ENCODE data around the gene ZBTB24. TPM values are rescaled to one million over a fixed set of nuclear protein-coding genes. Genes with fewer than 3 reads are reported as not detected.
"Not testable (repeated sequence)": the region's sequence is repeated elsewhere in the genome, so short reads cannot be mapped to it uniquely, and the experiment has no call there.

Gene ZBTB24
- total RNA-seq, 2 experiments from 2014 or later = 6.9 to 7.4 TPM

DNA sequence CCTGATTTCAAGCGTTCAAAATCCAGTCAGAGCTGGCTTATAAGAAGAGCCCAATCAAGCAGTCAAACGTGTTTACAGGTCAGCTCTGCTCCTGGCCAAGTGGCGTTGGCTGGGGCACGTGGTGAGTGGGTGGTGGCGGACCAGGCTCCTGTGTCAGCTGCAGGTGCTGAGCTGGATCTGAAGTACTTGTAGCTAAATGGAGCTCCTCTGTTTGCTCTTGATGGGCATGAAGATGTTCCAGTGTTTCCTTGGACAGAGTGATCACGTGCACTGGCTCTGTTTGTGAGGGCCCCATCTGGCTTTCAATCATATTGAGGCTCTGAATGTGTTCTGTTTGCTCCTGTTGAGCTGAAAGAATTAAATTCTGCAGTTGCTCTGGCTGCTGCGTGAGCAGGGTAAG lies 17.2 kb downstream of the ZBTB24 start:
- CTCF ChIA-PET = interaction anchor here (0.6 to 1.6 kb wide), 3 partner anchors 10 to 13 kb away, joined by 3 to 6 read pairs (median 4); partner anchors contain the start of gene MICAL1
- Mint-ChIP-seq H3K4me3 (no peak overlapping the region), H3K36me3 (ENCODE audit: low read depth) (peaks cover 60% of the 10 kb centered on the region), H3K9me3 (no peaks in the 10 kb centered on the region), H3K4me1 (ENCODE audit: low read depth) (peaks cover 45% of the 10 kb centered on the region), H3K27ac (peak overlapping the region; percentile 56), H3K27me3 (ENCODE audit: low read depth) (no peaks in the 10 kb centered on the region)
- intact Hi-C loops (cut with micrococcal nuclease) = no loop called here
- no peak for DNase-seq

GRCh38 chr6:109461733-109462526 lies 21.1 kb downstream of the ZBTB24 start:
- CTCF ChIA-PET = interaction anchor here (0.5 to 0.7 kb wide), 2 partner anchors 16 to 150 kb away, joined by 3 to 5 read pairs; no protein-coding TSS in a partner anchor
- no peak for DNase-seq
- peaks cover 41% of the 10 kb centered on the region for H3K36me3 Mint-ChIP-seq (ENCODE audit: low read depth)
- H3K9me3 Mint-ChIP-seq = no peaks in the 10 kb centered on the region
- H3K4me1 Mint-ChIP-seq (ENCODE audit: low read depth) = peaks cover 62% of the 10 kb centered on the region
- H3K27me3 Mint-ChIP-seq (ENCODE audit: low read depth) = no peaks in the 10 kb centered on the region
- intact Hi-C loops (cut with micrococcal nuclease) = no loop called here
- H3K4me3 Mint-ChIP-seq = no peak overlapping the region
- peak overlapping the region; percentile 21 for H3K27ac Mint-ChIP-seq

DNA sequence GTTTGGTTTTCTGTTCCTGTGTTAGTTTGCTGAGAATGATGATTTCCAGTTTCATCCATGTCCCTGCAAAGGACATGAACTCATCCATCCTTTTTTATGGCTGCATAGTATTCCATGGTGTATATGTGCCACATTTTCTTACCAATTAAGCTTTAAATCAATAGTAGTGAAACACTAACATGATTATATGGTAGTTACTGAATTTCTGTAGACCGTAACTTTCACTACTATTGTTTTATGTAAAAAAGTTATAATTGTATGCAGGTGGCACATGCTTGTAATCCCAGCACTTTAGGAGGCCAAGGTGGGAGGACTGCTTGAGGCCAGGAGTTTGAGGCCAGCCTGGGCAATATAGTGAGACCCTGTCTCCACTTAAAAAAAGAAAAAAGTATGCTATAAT lies 21.8 kb downstream of the ZBTB24 start:
- CTCF ChIA-PET = interaction anchor here (0.5 kb wide), 1 partner anchor 17 kb away, joined by 3 read pairs; no protein-coding TSS in a partner anchor

GRCh38 chr6:109460161-109460829 lies 22.7 kb downstream of the ZBTB24 start:
- no peak for DNase-seq
- H3K9me3 Mint-ChIP-seq = no peaks in the 10 kb centered on the region
- peaks cover 58% of the 10 kb centered on the region for H3K4me1 Mint-ChIP-seq (ENCODE audit: low read depth)
- H3K27ac Mint-ChIP-seq = no peak overlapping the region
- no peak overlapping the region for H3K4me3 Mint-ChIP-seq
- intact Hi-C loops (cut with micrococcal nuclease) = no loop called here
- no peaks in the 10 kb centered on the region for H3K27me3 Mint-ChIP-seq (ENCODE audit: low read depth)
- H3K36me3 Mint-ChIP-seq (ENCODE audit: low read depth) = peaks cover 32% of the 10 kb centered on the region
- CTCF ChIA-PET = interaction anchor here (0.6 to 0.7 kb wide), 4 partner anchors 18 to 420 kb away, joined by 3 to 5 read pairs (median 4); no protein-coding TSS in a partner anchor

More for the DNA sequence above, 21.8 kb downstream of the ZBTB24 start:
- intact Hi-C loops (cut with micrococcal nuclease); H3K27me3 Mint-ChIP-seq (ENCODE audit: low read depth); H3K4me3 Mint-ChIP-seq; H3K9me3 Mint-ChIP-seq; DNase-seq: not testable (repeated sequence)
- peak overlapping the region; percentile 57 for H3K27ac Mint-ChIP-seq
- peaks cover 67% of the 10 kb centered on the region for H3K4me1 Mint-ChIP-seq (ENCODE audit: low read depth)
- H3K36me3 Mint-ChIP-seq (ENCODE audit: low read depth) = peaks cover 40% of the 10 kb centered on the region

- peak; percentile 75 for DNase-seq
- intact Hi-C loops (cut with micrococcal nuclease) = loop anchor here (1.0 to 10.0 kb wide), 3 partner anchors 16 to 726 kb away; partner anchors contain the start of gene CDC40
- Mint-ChIP-seq H3K27ac (peak overlapping the region; percentile 65), H3K27me3 (ENCODE audit: low read depth) (no peaks in the 10 kb centered on the region), H3K4me3 (no peak overlapping the region), H3K4me1 (ENCODE audit: low read depth) (peaks cover 63% of the 10 kb centered on the region), H3K9me3 (no peaks in the 10 kb centered on the region), H3K36me3 (ENCODE audit: low read depth) (peaks cover 25% of the 10 kb centered on the region)
- CTCF ChIA-PET = interaction anchor here (1.2 to 1.4 kb wide), 2 partner anchors 18 to 20 kb away, joined by 3 to 4 read pairs; partner anchors contain the start of genes PPIL6 and SMPD2
These were observed 24.1 kb downstream of the ZBTB24 start for GRCh38 chr6:109458774-109459531.

- intact Hi-C loops (cut with micrococcal nuclease) = loop anchor here (10.0 kb wide), 1 partner anchor 727 kb away; the partner anchor contains the start of gene CDC40
- Mint-ChIP-seq H3K9me3 (no peaks in the 10 kb centered on the region), H3K4me1 (ENCODE audit: low read depth) (peaks cover 63% of the 10 kb centered on the region), H3K36me3 (ENCODE audit: low read depth) (peaks cover 21% of the 10 kb centered on the region), H3K27me3 (ENCODE audit: low read depth) (no peaks in the 10 kb centered on the region), H3K27ac (no peak overlapping the region), H3K4me3 (no peak overlapping the region)
- CTCF ChIA-PET = no interaction called here
- DNase-seq = no peak
These were observed 25.4 kb downstream of the ZBTB24 start for GRCh38 chr6:109457562-109457996.

DNA sequence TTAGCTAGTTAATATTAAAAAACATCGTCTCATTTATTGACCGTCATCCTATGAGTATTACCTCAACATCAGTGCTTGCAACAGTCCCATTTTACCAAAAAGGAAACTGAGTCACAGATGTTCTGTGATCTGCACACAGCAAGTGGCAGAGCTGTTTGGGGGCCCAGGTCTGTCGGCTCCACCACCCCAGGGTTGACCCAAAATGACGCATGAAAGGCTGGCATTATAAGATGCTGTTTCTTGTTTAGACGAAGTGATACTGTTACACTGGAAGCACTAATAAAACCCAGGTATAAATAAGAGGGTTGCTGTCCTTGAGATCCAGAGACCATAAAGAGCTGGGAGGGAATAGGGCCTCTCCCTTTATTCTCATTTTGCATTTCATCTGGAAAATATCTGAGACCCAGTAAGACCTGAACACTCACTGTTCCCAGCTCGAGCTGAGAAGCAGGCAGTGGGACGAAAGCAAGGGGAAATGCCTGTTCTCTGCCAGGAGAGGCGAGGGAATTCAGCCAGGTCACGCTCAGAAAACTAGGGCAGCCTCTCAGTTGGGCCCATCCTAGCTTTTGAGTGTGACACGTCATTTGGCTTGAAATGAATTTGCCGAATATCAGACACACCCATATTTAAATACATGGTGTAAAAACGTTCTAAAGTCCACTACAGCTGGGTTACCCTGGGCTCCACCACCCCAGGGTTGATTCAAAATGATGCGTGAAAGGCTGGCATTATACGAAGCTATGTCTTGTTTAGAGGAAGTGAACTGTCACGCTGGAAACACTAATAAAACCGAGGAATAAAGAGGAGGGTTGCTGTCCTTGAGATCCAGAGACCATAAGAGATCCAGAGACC lies 26.1 kb downstream of the ZBTB24 start:
- intact Hi-C loops (cut with micrococcal nuclease) = loop anchor here (10.0 kb wide), 1 partner anchor 728 kb away; the partner anchor contains the start of gene CDC40
- Mint-ChIP-seq H3K4me3 (peak overlapping the region; percentile 15), H3K27ac (no peak overlapping the region), H3K4me1 (ENCODE audit: low read depth) (peaks cover 58% of the 10 kb centered on the region), H3K36me3 (ENCODE audit: low read depth) (peaks cover 16% of the 10 kb centered on the region), H3K27me3 (ENCODE audit: low read depth) (no peaks in the 10 kb centered on the region), H3K9me3 (no peaks in the 10 kb centered on the region)
- CTCF ChIA-PET = interaction anchor here (1.0 to 2.1 kb wide), 5 partner anchors 8 to 269 kb away, joined by 3 to 9 read pairs (median 6); partner anchors contain the start of genes PPIL6 and SMPD2
- DNase-seq = no peak

- H3K4me1 Mint-ChIP-seq (ENCODE audit: low read depth) = peaks cover 54% of the 10 kb centered on the region
- H3K36me3 Mint-ChIP-seq (ENCODE audit: low read depth) = peaks cover 10% of the 10 kb centered on the region
- CTCF ChIA-PET = interaction anchor here (1.0 to 2.1 kb wide), 7 partner anchors 9 to 269 kb away, joined by 3 to 9 read pairs (median 5); partner anchors contain the start of genes PPIL6 and SMPD2
- no peak for DNase-seq
- no peak overlapping the region for H3K27ac Mint-ChIP-seq
- peak overlapping the region; percentile 41 for H3K4me3 Mint-ChIP-seq
- H3K27me3 Mint-ChIP-seq (ENCODE audit: low read depth) = no peaks in the 10 kb centered on the region
- intact Hi-C loops (cut with micrococcal nuclease) = loop anchor here (10.0 kb wide), 1 partner anchor 729 kb away; the partner anchor contains the start of gene CDC40
- H3K9me3 Mint-ChIP-seq = no peaks in the 10 kb centered on the region
These were observed 26.9 kb downstream of the ZBTB24 start for GRCh38 chr6:109456111-109456583.

DNA sequence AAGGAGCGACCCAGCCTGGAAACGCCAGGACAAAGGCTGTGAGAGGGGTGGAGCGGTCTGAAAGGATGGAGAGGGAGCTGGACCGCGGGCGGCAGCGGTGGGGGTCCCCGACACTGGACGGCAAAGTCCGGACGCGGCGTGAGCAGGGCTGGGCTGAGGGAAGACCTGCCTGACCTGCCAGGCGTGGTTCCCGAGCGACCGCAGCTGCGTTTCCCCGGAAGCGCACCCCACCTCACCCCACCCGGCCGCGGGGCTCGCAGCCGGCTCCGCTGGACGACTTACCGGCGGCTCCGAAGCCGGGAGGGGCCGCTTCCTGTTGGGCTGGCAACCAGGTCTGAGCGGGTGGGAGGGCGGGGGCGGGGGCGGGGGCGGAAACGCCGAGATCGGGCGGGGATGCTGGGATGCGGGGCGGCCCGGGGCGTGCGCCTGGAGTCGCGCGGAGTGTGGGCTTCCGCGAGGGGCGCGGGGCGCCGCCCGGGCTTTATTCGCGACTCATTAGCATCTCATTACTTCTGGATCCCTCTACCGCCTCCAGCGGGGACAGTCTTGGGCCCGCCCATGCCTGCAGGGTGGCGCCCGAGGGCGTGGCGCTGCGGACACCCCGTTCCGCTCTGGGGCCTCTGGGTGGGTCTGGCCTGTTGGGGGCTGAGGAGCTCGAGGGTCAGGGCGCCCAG lies 27.4 kb downstream of the ZBTB24 start, which contains the start of gene MICAL1:
MICAL1 (minus strand) TSS at position 336 of the 674 bp plus-strand sequence. CDS start 1,576 bp downstream, outside the sequence.
- DNase-seq = peak; percentile 69
- Mint-ChIP-seq H3K27ac (peak within 1 kb of the TSS; percentile 82), H3K4me3 (peak within 1 kb of the TSS; percentile 91), H3K9me3 (no peaks in the 10 kb centered on the region), H3K27me3 (ENCODE audit: low read depth) (no peaks in the 10 kb centered on the region), H3K4me1 (ENCODE audit: low read depth) (peaks cover 55% of the 10 kb centered on the region), H3K36me3 (ENCODE audit: low read depth) (peaks cover 10% of the 10 kb centered on the region)
- CTCF ChIA-PET = interaction anchor here (1.1 to 2.1 kb wide), 5 partner anchors 10 to 15 kb away, joined by 3 to 9 read pairs (median 6); partner anchors contain the start of genes PPIL6 and SMPD2
- intact Hi-C loops (cut with micrococcal nuclease) = loop anchor here (1.0 to 10.0 kb wide), 5 partner anchors 14 to 729 kb away; partner anchors contain the start of genes AK9, CDC40, CEP57L1 and FIG4
